ENCODE data around the gene IL17C.

IL17C gene

DNA sequence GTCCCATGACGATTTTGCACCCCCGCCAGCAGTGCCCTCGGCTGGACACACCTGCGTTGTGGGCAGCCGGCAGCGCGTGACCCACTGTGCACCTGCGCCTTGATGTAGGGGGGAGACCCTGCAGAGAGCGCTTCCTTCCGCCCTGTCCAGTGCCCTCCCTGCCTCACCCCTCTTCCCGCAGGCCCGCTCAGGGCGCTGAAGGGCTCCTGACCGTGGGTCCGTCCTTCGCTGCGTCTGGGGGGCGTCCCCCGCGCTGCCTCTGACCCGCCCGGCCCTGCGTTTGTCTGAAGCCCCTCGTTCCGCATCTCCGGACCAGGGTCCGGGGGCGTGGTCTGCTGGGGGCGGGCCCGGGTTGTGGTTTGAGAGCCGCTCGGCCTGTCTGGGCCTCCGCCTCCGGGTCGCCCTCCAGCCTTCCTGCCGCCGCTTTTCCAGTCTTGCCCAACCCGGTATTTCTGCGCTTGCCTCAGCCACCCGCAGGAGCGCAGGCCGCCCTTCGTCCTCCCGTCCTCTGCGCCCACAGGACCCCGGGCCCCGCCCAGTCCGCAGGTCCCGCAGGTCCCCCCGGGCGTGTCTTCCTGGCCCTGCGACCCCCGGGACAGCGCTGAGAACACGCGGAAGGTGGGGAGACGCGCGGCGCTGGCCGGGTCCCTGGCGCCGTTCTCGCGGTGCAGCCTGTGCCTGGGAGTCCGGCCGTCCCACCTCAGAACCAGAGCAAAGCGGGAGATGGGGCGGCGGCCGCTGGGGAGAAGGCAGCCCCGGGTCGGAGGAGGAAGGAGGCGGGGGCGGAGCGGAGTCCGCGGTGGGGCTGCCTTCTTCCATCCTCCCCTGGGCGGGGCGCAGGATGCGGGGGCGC lies 4.0 kb upstream of the IL17C start:
- H4K20me1 ChIP-seq (ENCODE audit: insufficient read depth, low read length) = peaks cover 8% of the 10 kb centered on the region
- H3K9me3 ChIP-seq (ENCODE audit: insufficient read depth, low read length) = no peaks in the 10 kb centered on the region
- H3K4me1 ChIP-seq (ENCODE audit: low read length) = peaks cover 38% of the 10 kb centered on the region
- peak overlapping the region; percentile 96 for H3K4me3 ChIP-seq (ENCODE audit: low read length)
- no peaks in the 10 kb centered on the region for H3K79me2 ChIP-seq (ENCODE audit: low read length)
- peak overlapping the region; percentile 48; the same call in 1 of the 2 replicates for H2AFZ ChIP-seq (ENCODE audit: low read depth, low read length)
- H3K4me2 ChIP-seq (ENCODE audit: low read length) = peak overlapping the region; percentile 100
- TF ChIP-seq EZH2phosphoT487 (IDR thresholded peaks at IDR 0.05; ENCODE audit: low read depth) (no peak), CTCF (IDR thresholded peaks at IDR 0.05; ENCODE audit: low read depth, low read length) (no peak)
- peaks cover 45% of the 10 kb centered on the region for H3K27me3 ChIP-seq (ENCODE audit: low read depth, low read length)
- peaks cover 16% of the 10 kb centered on the region for H3K36me3 ChIP-seq (replicated peaks; ENCODE audit: low read depth, low read length)
- H3K27ac ChIP-seq (ENCODE audit: low read length) = peak overlapping the region; percentile 28; the same call in 1 of the 2 replicates
- peak overlapping the region; percentile 78 for H3K9ac ChIP-seq (ENCODE audit: low read length)

DNA sequence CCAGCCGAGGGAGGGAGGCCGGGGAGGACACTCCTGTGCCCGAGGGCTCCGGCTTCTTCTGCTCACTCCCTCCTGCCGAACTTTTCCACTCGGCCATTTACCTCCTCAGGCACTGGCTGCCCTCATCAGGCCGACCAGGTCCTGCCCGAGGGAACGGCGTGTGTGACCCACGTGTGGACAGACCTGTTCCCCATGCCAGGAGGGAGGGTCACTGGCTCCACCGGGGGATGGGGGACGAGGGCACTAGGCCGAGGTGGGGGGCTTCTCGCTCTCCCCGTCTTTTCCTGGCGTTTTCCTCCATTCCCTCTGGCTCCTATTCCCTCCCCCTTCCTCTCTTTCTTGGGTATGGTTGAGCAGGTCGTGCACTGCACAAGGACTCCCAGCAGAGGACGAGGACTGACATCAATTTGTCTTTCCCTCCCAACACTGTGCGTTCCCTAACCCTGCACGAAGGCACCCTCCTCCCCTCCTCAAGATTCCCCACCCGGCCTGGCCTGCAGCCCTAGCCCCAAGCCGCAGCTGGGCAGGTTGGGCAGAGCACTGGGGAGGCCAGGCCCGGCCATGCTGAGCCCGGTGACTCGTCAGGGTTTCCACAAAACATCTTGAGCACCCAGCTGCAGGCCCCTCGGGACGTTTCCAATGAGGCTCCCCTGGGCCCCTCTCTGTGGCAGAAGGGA lies 3.2 kb upstream of the IL17C start:
- no peak for TF ChIP-seq EZH2phosphoT487 (IDR thresholded peaks at IDR 0.05; ENCODE audit: low read depth)
- no peak for TF ChIP-seq CTCF (IDR thresholded peaks at IDR 0.05; ENCODE audit: low read depth, low read length)
- H3K36me3 ChIP-seq (replicated peaks; ENCODE audit: low read depth, low read length) = peaks cover 11% of the 10 kb centered on the region
- H3K4me1 ChIP-seq (ENCODE audit: low read length) = peaks cover 44% of the 10 kb centered on the region
- H3K27me3 ChIP-seq (ENCODE audit: low read depth, low read length) = peaks cover 52% of the 10 kb centered on the region
- H3K9ac ChIP-seq (ENCODE audit: low read length) = peak overlapping the region; percentile 78; the same call in 1 of the 2 replicates
- H3K4me3 ChIP-seq (ENCODE audit: low read length) = peak overlapping the region; percentile 96
- H3K27ac ChIP-seq (ENCODE audit: low read length) = no peak overlapping the region
- no peak overlapping the region for H2AFZ ChIP-seq (ENCODE audit: low read depth, low read length)
- peaks cover 10% of the 10 kb centered on the region for H4K20me1 ChIP-seq (ENCODE audit: insufficient read depth, low read length)
- peak overlapping the region; percentile 100 for H3K4me2 ChIP-seq (ENCODE audit: low read length)
- no peaks in the 10 kb centered on the region for H3K79me2 ChIP-seq (ENCODE audit: low read length)
- no peaks in the 10 kb centered on the region for H3K9me3 ChIP-seq (ENCODE audit: insufficient read depth, low read length)

DNA sequence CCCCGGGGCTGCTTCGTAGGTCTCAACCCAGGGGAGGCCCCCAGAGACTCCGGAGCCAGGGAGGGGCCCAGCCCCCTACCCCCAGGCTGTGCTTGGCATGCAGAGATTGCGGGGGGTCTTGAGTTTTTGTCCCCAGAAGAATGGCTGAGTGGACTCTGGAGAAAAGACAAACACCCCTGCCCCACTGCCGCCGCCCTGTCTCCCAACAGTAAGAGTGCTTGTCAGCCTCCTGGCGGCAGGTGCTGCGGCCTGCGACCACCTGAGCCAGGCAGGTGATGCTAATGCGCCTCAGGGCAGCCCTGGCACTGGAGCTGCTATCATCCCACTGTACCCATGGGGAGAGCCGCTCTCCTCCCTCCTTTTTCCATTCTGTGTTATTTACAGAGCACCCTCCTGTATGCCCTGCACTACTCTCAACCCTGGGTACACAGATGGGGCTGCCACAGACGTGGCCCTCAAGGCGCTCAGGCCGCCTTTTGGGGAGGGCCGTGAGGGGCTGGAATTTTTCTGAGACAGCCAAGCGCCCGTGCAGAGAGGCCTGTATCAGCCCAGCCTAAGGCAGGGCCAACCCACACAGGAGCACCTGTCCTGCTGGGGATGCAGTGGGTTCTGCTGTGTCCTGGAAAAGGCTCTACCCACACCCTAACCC lies 2.6 kb upstream of the IL17C start:
- Histone ChIP-seq H3K4me1 (ENCODE audit: low read length) (peaks cover 44% of the 10 kb centered on the region), H3K4me2 (ENCODE audit: low read length) (peak overlapping the region; percentile 100; the same call in 1 of the 2 replicates), H3K36me3 (replicated peaks; ENCODE audit: low read depth, low read length) (peaks cover 7% of the 10 kb centered on the region), H3K27me3 (ENCODE audit: low read depth, low read length) (peaks cover 59% of the 10 kb centered on the region), H2AFZ (ENCODE audit: low read depth, low read length) (no peak overlapping the region), H3K9ac (ENCODE audit: low read length) (no peak overlapping the region), H3K9me3 (ENCODE audit: insufficient read depth, low read length) (no peaks in the 10 kb centered on the region), H3K79me2 (ENCODE audit: low read length) (no peaks in the 10 kb centered on the region), H4K20me1 (ENCODE audit: insufficient read depth, low read length) (peaks cover 10% of the 10 kb centered on the region), H3K4me3 (ENCODE audit: low read length) (peak overlapping the region; percentile 96; the same call in 1 of the 2 replicates), H3K27ac (ENCODE audit: low read length) (no peak overlapping the region)
- TF ChIP-seq CTCF (IDR thresholded peaks at IDR 0.05; ENCODE audit: low read depth, low read length) (no peak), EZH2phosphoT487 (IDR thresholded peaks at IDR 0.05; ENCODE audit: low read depth) (0 out of 2 replicates have a peak, but pooled peaks have one; percentile 12)
